HG02840 (cell line): Measurements from ENCODE around the gene KCNK13.
"Not testable (repeated sequence)": the region's sequence is repeated elsewhere in the genome, so short reads cannot be mapped to it uniquely, and the experiment has no call there.

ENCODE experiments used
- ATAC-seq: cut with Tn5 transposase; IDR thresholded peaks from one replicate; pipeline ENCODE4 v1.9.1; 2021; ENCODE audit warnings: mild to moderate bottlenecking, moderate library complexity, moderate number of reproducible peaks; ENCODE audit not compliant: unreplicated experiment, low FRiP score

KCNK13 gene

DNA sequence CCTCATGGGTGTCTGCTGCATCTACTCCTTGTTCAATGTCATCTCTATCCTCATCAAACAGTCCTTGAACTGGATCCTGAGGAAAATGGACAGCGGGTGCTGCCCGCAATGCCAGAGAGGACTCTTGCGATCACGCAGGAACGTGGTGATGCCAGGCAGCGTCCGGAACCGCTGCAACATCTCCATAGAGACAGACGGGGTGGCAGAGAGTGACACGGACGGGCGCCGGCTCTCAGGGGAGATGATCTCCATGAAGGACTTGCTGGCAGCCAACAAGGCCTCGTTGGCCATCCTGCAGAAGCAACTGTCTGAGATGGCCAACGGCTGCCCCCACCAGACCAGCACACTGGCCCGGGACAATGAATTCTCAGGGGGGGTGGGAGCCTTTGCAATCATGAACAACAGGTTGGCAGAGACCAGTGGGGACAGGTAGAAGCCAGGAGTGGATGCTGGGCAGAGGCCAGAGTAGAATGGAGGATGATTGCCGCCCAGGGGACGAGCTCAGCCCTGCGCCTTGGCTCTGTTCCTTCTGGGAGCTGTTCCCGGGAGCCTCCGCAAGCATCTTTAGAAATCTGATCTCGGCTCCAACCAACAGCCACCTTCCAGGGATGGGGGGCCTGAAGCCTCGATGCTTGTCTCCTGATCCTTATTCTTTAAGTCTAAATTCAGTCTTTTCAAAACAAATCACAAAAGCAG is 122.9 kb downstream of the KCNK13 start:
- ATAC-seq, result no peak

DNA sequence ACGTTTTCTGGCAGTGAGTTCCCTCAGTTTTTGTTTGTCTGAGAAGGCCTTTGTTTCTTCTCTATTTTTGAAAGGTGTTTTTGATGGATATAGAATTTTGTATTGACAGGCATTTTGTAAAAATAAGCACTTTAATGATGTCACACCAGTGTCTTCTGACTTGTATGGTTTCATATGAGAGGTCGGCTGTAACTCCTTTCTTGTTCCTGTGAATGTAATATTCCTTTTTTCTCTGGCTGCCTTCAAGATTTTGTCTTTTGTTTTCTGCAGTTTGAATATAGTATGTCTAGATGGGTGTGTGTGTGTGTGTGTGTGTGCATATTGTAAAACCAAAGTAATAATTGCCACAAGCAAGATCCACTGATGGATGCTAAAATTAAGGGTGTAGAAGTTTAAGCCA is 126.8 kb downstream of the KCNK13 start:
- ATAC-seq, result no peak

DNA sequence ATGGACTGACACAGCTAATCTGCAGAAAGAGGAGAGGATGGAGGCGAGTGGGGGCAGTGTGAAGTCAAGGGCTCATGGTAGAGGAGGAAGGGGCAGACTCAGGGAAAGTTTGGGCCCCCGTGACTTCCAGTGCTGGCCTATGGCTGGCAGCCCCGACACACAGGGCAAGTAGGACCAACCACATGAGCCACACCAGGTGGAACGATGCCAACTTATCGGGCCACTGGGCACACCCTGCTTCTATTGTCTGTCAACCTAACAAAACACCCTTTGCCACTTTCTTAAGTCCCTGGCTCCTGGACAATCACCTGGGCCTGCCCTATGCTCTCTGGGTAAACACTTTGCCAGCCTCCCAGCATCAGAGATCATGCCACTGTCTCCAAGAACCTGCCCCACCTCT is 129.4 kb downstream of the KCNK13 start:
- ATAC-seq, result no peak

DNA sequence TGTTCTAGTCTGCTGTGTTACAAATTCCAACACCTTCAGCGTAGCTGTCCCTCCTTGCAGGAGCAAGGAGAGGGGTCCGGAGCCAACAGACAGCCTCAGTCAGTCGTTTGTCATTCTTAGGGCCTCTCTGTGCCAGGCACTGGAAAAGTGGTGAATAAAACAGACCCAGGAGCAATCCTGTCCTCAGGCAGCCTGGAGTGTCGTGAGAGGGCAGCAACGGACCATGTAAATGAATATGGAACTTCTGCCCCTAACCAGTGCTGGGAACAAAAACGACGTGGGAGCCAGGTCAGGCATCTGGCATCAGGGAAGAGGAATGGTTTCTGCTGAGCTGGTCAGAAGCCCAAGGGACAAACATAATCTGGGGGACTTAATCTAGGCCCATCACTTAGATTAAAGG is 129.8 kb downstream of the KCNK13 start:
- no peak for ATAC-seq

DNA sequence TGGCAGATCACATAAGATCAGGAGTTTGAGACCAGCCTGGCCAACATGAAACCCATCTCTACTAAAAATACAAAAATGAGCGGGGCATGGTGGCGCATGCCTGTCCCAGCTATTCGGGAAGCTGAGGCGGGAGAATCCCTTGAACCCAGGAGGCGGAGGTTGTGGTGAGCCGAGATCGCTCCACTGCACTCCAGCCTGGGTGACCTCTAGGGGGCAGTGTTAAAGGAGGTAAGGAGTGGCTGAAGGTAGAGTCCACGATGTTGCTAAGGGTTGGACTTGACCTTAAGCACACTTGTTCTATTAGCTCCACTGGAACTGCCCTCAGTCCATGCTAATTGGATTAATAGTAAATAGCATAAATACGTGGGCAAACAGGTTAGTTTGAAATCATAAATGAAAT is 132.1 kb downstream of the KCNK13 start:
- no peak for ATAC-seq

DNA sequence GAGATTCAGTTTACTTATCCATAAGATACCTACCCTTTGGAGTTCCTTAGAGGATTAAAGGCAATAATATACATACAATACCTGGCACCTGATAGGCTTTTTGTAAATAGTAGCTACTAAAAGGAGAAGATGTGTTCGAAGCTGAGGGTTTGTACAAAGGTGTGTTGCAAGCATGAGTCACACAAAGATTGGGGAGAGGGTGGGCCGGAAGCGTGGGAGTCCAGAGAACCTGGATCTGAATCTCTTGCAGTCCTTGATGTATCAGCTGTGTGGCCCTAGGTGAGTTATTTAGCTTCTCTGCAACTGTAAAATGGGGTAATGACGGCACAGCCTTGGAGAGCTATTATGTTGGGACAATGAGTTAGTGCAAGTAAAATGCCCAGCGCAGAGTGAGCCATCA is 132.9 kb downstream of the KCNK13 start:
- ATAC-seq, result no peak

DNA sequence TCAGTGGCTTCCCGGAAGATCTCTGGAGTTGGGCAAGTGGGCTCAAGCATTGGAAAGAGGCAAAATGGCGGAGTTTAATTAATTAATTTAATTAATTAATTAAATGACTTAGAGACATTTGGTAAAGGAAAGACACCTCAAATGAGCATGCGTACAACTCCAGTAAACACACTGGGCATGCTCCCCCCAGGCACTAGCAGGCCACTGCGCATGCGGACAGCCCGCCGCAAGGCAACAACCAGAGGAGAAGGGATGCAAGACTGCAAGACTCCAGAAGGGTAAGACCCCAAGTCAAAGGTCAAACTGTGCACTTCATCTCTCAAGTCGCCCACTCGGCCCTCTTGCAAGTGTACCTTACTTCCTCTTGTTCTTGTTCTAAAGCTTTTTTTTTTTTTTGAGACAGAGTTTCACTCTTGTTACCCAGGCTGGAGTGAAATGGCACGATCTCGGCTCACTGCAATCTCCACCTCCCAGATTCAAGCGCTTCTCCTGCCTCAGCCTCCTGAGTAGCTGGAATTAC is 136.8 kb downstream of the KCNK13 start:
- no peak for ATAC-seq

DNA sequence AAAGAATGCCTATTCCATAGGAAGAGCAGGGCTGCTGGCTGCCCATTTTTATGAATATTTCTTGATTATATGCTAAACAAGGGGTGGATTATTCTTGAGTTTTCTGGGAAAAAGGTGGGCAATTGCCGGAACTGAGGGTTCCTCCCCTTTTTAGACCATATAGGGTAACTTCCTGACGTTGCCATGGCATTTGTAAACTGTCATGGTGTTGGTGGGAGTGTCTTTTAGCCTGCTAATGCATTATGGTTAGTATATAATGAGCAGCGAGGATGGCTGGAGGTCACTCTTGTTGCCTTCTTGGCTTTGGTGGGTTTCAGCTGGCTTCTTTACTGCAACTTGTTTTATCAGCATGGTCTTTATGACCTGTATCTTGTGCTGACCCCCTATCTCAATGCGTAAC is 138.8 kb downstream of the KCNK13 start:
- not testable (repeated sequence) for ATAC-seq

DNA sequence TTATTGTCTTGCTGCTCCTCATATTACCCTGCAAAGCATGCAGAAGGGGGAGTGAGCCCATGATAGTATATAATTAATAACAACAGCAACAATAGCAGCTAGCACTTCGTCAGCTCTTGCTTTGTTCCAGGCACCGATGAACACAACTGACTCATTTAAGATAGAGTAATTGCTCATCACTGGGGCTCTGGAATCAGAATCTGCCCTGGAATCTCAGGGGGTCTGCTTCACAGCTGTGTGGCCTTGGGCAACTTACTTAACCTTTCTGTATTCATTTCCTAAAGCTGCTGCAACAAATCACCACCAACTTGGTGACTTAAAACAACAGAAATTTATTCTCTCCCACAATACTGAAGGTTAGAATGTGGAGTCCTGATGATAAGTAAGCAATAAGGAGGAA is 139.6 kb downstream of the KCNK13 start:
- no peak for ATAC-seq

DNA sequence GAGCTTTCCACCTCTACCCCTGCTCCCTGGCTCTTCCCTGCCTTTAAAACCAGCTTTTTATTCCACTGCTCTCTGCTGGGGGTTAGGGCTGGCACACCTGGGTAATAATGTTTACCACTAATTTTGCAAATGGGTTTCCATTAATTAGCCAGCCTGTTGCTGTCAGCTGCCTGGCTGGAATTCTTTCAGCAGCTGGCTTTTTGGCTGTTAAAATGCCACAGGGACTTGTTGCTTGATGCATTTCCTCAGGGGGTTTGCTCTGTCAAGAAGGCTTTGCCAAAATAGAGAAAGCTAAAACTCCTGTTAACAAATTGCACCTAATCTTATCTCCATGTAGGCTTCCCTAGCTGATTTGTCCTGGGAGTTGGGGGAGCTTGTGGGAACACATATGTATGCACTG is 142.7 kb downstream of the KCNK13 start:
- ATAC-seq, result no peak

DNA sequence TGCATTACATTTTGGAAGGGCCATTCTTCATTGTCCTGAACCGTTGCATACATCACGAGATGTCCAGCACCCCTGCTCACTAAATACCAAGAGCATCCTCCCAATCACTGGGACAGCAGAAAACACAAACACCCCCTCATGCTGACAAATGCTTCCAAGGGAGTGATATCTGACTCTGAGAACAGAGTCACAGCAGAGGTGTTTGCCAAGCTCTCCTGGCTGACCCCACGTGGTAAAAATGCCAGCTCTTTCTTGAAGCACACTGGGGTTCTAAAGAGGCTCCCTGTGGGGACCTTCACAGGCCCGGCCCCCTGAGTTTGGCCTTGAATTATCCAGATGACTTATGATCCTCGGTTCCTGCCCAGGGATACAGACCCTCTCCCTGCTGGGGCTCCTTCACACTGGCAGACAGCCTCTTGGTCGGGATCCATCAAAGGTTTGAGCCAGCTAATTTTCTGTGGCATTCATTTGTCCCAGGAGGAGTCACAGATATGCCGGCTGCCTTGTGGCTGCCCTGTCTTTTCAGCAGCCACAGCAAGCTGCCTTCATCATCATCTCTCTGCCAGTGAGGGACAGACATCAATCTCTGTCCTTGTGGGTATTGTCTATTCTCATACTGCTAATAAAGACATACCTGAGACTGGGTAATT is 151.4 kb downstream of the KCNK13 start:
- ATAC-seq, result no peak

DNA sequence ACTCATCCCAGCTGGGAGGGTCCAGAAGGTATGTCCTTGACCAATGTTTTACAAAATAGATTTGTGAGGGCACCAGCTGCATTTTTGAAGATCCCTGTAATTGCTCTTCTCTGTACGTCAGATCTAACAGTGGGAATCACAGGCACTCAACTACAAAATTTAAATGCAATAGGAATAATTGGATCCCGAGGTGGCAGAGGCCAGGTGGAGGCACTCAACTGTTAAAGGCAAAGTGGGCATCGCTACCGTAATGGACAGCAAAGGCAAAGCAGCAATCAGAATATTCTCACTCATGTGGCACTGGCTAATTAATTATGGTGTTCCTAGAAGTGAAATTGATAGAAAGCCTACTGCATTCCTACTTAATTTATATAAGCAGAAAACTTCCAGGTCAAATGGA is 166.7 kb downstream of the KCNK13 start:
- no peak for ATAC-seq

DNA sequence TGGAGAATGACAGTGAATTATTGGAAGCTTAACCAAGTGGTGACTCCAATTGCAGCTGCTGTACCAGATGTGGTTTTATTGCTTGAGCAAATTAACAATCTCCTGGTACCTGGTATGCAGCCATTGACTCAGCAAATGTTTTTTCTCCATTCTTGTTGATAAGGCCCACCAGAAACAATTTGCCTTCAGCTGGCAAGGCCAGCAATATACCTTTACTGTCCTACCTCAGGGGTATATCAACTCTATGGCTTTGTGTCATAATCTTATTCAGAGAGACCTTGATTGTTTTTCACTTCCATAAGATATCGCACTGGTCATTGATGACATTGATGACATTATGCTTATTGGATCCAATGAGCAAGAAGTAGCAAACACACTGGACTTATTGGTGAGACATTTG is 168.1 kb downstream of the KCNK13 start:
- ATAC-seq, result not testable (repeated sequence)
